GM12892 (cell line): Measurements from ENCODE around the gene NBPF1.
"Not testable (repeated sequence)": the region's sequence is repeated elsewhere in the genome, so short reads cannot be mapped to it uniquely, and the experiment has no call there.

ENCODE experiments used
- POLR2A ChIP-seq: IDR thresholded peaks from 2 replicates; pipeline ENCODE4 v1.6.1; 2011; ENCODE audit warnings: low read depth, low read length, control low read depth
- POLR2AphosphoS5 ChIP-seq: IDR thresholded peaks from 2 replicates; pipeline ENCODE4 v1.6.1; 2011; ENCODE audit warnings: low read depth, low read length, control low read depth
- TAF1 ChIP-seq: IDR thresholded peaks from 2 replicates; pipeline ENCODE4 v1.6.1; 2011; ENCODE audit warnings: low read depth, mild to moderate bottlenecking, control low read depth, low read length, borderline replicate concordance

DNA sequence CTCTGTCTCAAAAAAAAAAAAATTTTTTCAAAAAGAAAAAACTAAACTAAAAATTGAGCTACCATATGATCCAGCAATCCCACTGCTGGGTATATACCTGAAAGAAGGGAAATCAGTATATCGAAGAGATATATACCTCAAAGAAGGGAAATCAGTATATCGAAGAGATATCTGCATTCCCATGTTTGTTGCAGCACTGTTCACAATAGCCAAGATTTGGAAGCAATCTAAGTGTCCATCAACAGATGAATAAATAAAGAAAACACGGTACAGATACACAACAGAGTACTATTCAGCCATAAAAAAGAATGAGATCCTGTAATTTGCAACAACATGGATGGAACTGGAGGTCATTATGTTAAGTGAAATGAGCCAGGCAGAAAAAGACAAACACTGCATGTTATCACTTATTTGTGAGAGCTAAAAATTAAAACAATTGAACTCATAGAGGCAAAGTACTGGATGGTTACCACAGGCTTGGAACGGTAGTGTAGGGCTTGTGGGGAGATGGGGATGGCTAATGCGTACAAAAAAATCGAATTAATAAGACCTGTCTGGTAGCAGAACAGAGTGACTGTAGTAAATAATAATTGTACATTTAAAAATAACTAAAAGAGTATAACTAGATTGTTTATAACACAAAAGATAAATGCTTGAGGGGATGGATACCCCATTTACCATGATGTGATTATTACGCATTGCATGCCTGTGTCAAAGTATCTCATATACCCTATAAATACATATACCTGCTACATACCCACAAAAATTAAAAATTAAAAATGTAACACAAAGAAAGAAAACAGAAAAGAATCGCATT, 28.0 kb upstream of the NBPF1 start:
- not testable (repeated sequence) for TF ChIP-seq POLR2A, POLR2AphosphoS5, TAF1
